NT2/D1 (cell line): ENCODE measurements around the gene TNS1.

ENCODE experiments used
- DNase-seq: peaks from one replicate; pipeline ENCODE4 v3.0.0-alpha.2; 2011; ENCODE audit warnings: low read depth, low spot score
- H3K27me3 ChIP-seq: 2 replicates; pipeline ENCODE4 v1.6.0; 2011; ENCODE audit warnings: mild to moderate bottlenecking; ENCODE audit not compliant: insufficient read length, insufficient read depth
- H3K36me3 ChIP-seq: 2 replicates; pipeline ENCODE4 v1.6.1; 2011; ENCODE audit warnings: mild to moderate bottlenecking, low read length, mixed read lengths; ENCODE audit not compliant: insufficient read depth, insufficient read length
- H3K4me1 ChIP-seq: 2 replicates; pipeline ENCODE4 v1.5.1; 2011; ENCODE audit not compliant: insufficient read depth, insufficient read length
- H3K4me3 ChIP-seq: 2 replicates; pipeline ENCODE4 v1.5.1; 2011; ENCODE audit warnings: low read depth; ENCODE audit not compliant: insufficient read length
- H3K9ac ChIP-seq: 2 replicates; pipeline ENCODE4 v1.6.0; 2011; ENCODE audit warnings: low read depth; ENCODE audit not compliant: insufficient read length
- H3K9me3 ChIP-seq: 2 replicates; pipeline ENCODE4 v1.5.1; 2011; ENCODE audit warnings: mild to moderate bottlenecking, low read length; ENCODE audit not compliant: insufficient read depth
- SUZ12 ChIP-seq: IDR thresholded peaks from 2 replicates; pipeline ENCODE4 v1.6.1; 2011; ENCODE audit not compliant: insufficient read length, insufficient read depth; ENCODE audit errors: extremely low read depth
- YY1 ChIP-seq: IDR thresholded peaks from 2 replicates; pipeline ENCODE4 v1.6.1; 2011; ENCODE audit not compliant: insufficient read length, insufficient read depth
- ZNF274 ChIP-seq: IDR thresholded peaks from 2 replicates; pipeline ENCODE4 v1.6.1; 2011; ENCODE audit warnings: mild to moderate bottlenecking, low read depth, low read length

Gene TNS1

GRCh38 chr2:217798743-217799562 lies 203.8 kb downstream of the TNS1 start:
- Histone ChIP-seq H3K9ac (no peak overlapping the region), H3K27me3 (no peaks in the 10 kb centered on the region), H3K4me3 (no peak overlapping the region), H3K36me3 (peaks cover 15% of the 10 kb centered on the region), H3K9me3 (no peaks in the 10 kb centered on the region), H3K4me1 (peaks cover 15% of the 10 kb centered on the region)
- no peak for DNase-seq
- no peak for TF ChIP-seq ZNF274
- no peak for TF ChIP-seq YY1
- no peak for TF ChIP-seq SUZ12

GRCh38 chr2:217798191-217798590 lies 204.6 kb downstream of the TNS1 start:
- Histone ChIP-seq H3K9ac (no peak overlapping the region), H3K9me3 (no peaks in the 10 kb centered on the region), H3K4me3 (no peak overlapping the region), H3K4me1 (peaks cover 15% of the 10 kb centered on the region), H3K36me3 (peaks cover 9% of the 10 kb centered on the region), H3K27me3 (no peaks in the 10 kb centered on the region)
- TF ChIP-seq YY1 (no peak), SUZ12 (no peak), ZNF274 (no peak)
- no peak for DNase-seq

- Histone ChIP-seq H3K36me3 (peaks cover 5% of the 10 kb centered on the region), H3K4me1 (peaks cover 15% of the 10 kb centered on the region), H3K27me3 (no peaks in the 10 kb centered on the region), H3K9me3 (no peaks in the 10 kb centered on the region), H3K4me3 (no peak overlapping the region), H3K9ac (no peak overlapping the region)
- no peak for TF ChIP-seq SUZ12
- no peak for DNase-seq
Observed at GRCh38 chr2:217797661-217798069, 205.1 kb downstream of the TNS1 start.

- Histone ChIP-seq H3K27me3 (no peaks in the 10 kb centered on the region), H3K9me3 (no peaks in the 10 kb centered on the region), H3K4me3 (no peak overlapping the region), H3K4me1 (peaks cover 15% of the 10 kb centered on the region), H3K9ac (no peak overlapping the region), H3K36me3 (peaks cover 5% of the 10 kb centered on the region)
- DNase-seq, result no peak
- TF ChIP-seq ZNF274, result no peak
- no peak for TF ChIP-seq SUZ12
- no peak for TF ChIP-seq YY1
Observed at GRCh38 chr2:217797165-217797564, 205.6 kb downstream of the TNS1 start.

- H3K9ac ChIP-seq, result no peak overlapping the region
- no peaks in the 10 kb centered on the region for H3K9me3 ChIP-seq
- peaks cover 4% of the 10 kb centered on the region for H3K36me3 ChIP-seq
- DNase-seq, result no peak
- no peak for TF ChIP-seq YY1
- no peak for TF ChIP-seq ZNF274
- TF ChIP-seq SUZ12, result no peak
- H3K4me1 ChIP-seq, result peaks cover 12% of the 10 kb centered on the region
- H3K4me3 ChIP-seq, result no peak overlapping the region
- H3K27me3 ChIP-seq, result no peaks in the 10 kb centered on the region
Observed at GRCh38 chr2:217795706-217796465, 206.9 kb downstream of the TNS1 start.

GRCh38 chr2:217795067-217795466 lies 207.7 kb downstream of the TNS1 start:
- no peak for DNase-seq
- TF ChIP-seq ZNF274 (no peak), YY1 (no peak), SUZ12 (no peak)
- no peaks in the 10 kb centered on the region for H3K36me3 ChIP-seq

GRCh38 chr2:217794133-217794986 lies 208.4 kb downstream of the TNS1 start:
- no peaks in the 10 kb centered on the region for H3K9me3 ChIP-seq
- no peaks in the 10 kb centered on the region for H3K27me3 ChIP-seq
- H3K36me3 ChIP-seq, result no peaks in the 10 kb centered on the region
- peaks cover 11% of the 10 kb centered on the region for H3K4me1 ChIP-seq
- H3K9ac ChIP-seq, result no peak overlapping the region
- TF ChIP-seq ZNF274, result no peak
- no peak for TF ChIP-seq SUZ12
- TF ChIP-seq YY1, result no peak
- no peak for DNase-seq
- no peak overlapping the region for H3K4me3 ChIP-seq

More at GRCh38 chr2:217795067-217795466, 207.7 kb downstream of the TNS1 start:
- H3K9me3 ChIP-seq, result no peaks in the 10 kb centered on the region
- peaks cover 11% of the 10 kb centered on the region for H3K4me1 ChIP-seq
- H3K4me3 ChIP-seq, result no peak overlapping the region
- no peaks in the 10 kb centered on the region for H3K27me3 ChIP-seq
- H3K9ac ChIP-seq, result no peak overlapping the region
